Uterus (tissue), 4 donors: ENCODE data around the gene RANBP1. TPM values are rescaled to one million over a fixed set of nuclear protein-coding genes. Genes with fewer than 3 reads are reported as not detected.

Experiments
- DNase-seq, 2 donors: peaks; one replicate each; pipeline ENCODE4 v3.0.0-alpha.2; 2019 to 2020
- H3K27ac ChIP-seq, 2 donors: fragments of 200-600 bp; sonication (generic); 1 replicate in 1 of 2; 2 replicates in 1 of 2; pipeline ENCODE4 v1.5.1; 2016 to 2018
- H3K27me3 ChIP-seq, 2 donors: fragments of 200-600 bp; sonication (generic); one replicate each; pipeline ENCODE4 v1.5.1; 2018 to 2019; ENCODE audit warnings: control low read depth in 1 of 2
- H3K36me3 ChIP-seq, 2 donors: fragments of 200-600 bp; sonication (generic); one replicate each; pipeline ENCODE4 v1.5.1; 2019; ENCODE audit warnings: control low read depth in 1 of 2
- H3K4me1 ChIP-seq, 2 donors: fragments of 200-600 bp; sonication (generic); one replicate each; pipeline ENCODE4 v1.5.1; 2018 to 2019; ENCODE audit warnings: control low read depth in 1 of 2
- H3K4me3 ChIP-seq, 2 donors: fragments of 200-600 bp; sonication (generic); 1 replicate in 1 of 2; 2 replicates in 1 of 2; pipeline ENCODE4 v1.5.1; 2018 to 2019; ENCODE audit warnings: mild to moderate bottlenecking in 1 of 2
- H3K9me3 ChIP-seq, 2 donors: fragments of 200-600 bp; sonication (generic); one replicate each; pipeline ENCODE4 v1.5.1; 2019; ENCODE audit warnings: control low read depth in 1 of 2
- CTCF ChIP-seq, 4 experiments: fragments of 200-600 bp in 2 of 4; fragments of 450-650 bp in 2 of 4; sonication (generic) in 2 of 4; IDR thresholded peaks; one replicate each; pipeline ENCODE4 v1.5.1; 2016 to 2019; ENCODE audit warnings: antibody characterized with exemption in 4 of 4, mild to moderate bottlenecking in 2 of 4, moderate library complexity in 1 of 4
- POLR2A ChIP-seq, 2 donors: fragments of 450-650 bp; IDR thresholded peaks; one replicate each; pipeline ENCODE4 v1.6.1; 2016; ENCODE audit warnings: antibody characterized with exemption in 2 of 2, mild to moderate bottlenecking in 1 of 2, moderate library complexity in 1 of 2
- intact Hi-C: fragments of 100-400 bp; cut with DNase I; formaldehyde crosslinking; loops from one replicate; pipeline ENCODE4 v1.15.1; 2023; ENCODE audit warnings: low total_unique reads
- total RNA-seq, 4 donors: library from RNA; depleted of rRNA in 3 of 4; stranded (reverse); fragments of >200 nt in 3 of 4; gene quantifications; one replicate each; pipeline versions ENCODE4 v1.1.0 to v1.2.4, GENCODE V29; 2014 to 2023
- donor health status: DM: yes; HTN: yes; CAD: no.

RANBP1 gene
- total RNA-seq, 4 donors from 2014 or later, result 57.6 to 233 (median 135) TPM

GRCh38 chr22:20160041-20160440 is 44.1 kb downstream of the RANBP1 start:
- Histone ChIP-seq H3K27ac (no peak overlapping the region), H3K36me3 (no peaks in the 10 kb centered on the region), H3K27me3 (no peaks in the 10 kb centered on the region), H3K9me3 (no peaks in the 10 kb centered on the region), H3K4me3 (no peak overlapping the region), H3K4me1 (no peaks in the 10 kb centered on the region)
- TF ChIP-seq CTCF (IDR thresholded peaks at IDR 0.05) (no peak), POLR2A (IDR thresholded peaks at IDR 0.05) (no peak)
- intact Hi-C loops, result no loop called here
- DNase-seq, result no peak

DNA sequence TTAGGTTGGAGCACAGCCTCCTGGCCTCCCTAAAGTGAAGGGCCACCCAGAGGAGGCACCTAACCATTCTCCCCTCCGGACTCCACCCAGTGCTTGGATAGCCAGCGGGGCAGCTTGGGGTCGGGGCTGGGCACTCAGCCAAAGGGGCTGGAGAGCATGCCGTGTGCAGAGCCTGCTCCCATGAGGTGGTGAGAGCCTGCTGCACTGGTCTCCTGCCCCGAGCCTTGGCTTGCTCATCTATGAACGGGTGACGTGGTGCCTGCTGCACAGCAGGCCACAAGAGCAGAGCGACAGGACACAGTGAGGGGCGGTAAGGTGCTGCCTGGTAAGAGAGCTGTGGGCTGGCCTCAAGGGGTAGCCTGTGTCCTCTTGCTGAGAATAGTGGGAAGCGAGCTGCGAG is 49.0 kb downstream of the RANBP1 start:
- Histone ChIP-seq H3K9me3 (no peaks in the 10 kb centered on the region), H3K27ac (no peak overlapping the region), H3K4me1 (no peaks in the 10 kb centered on the region), H3K27me3 (no peaks in the 10 kb centered on the region), H3K4me3 (no peak overlapping the region), H3K36me3 (no peaks in the 10 kb centered on the region)
- DNase-seq, result no peak
- intact Hi-C loops, result no loop called here
- TF ChIP-seq POLR2A (IDR thresholded peaks at IDR 0.05) (no peak), CTCF (IDR thresholded peaks at IDR 0.05) (no peak)

- no peaks in the 10 kb centered on the region for H3K27me3 ChIP-seq
- no peaks in the 10 kb centered on the region for H3K36me3 ChIP-seq
- no peaks in the 10 kb centered on the region for H3K4me1 ChIP-seq
- H3K27ac ChIP-seq, result no peak overlapping the region
- no peak for TF ChIP-seq CTCF (IDR thresholded peaks at IDR 0.05)
- no peak for TF ChIP-seq POLR2A (IDR thresholded peaks at IDR 0.05)
- no peaks in the 10 kb centered on the region for H3K9me3 ChIP-seq
- H3K4me3 ChIP-seq, result no peak overlapping the region
- intact Hi-C loops, result no loop called here
- DNase-seq, result no peak
Observed at GRCh38 chr22:20165421-20165820, 49.5 kb downstream of the RANBP1 start.

DNA sequence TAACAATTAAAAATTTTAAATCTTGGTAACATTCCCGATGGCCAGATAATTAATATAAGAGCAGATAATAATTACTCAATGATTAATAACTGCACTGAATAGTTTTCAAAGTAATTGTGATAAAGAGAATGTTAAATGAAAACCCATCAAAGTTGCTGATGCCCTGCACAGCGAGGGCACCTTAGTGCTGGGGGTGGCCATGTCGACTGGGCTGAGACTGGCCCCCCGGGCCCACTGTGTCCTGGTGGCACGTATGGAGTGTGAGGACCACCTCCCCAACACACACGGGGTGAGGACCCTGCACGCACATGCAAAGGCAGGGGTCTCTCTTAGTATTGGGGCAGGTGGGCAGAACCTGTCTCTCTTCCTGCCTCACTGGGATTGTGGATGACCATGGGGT is 50.0 kb downstream of the RANBP1 start:
- Histone ChIP-seq H3K27me3 (no peaks in the 10 kb centered on the region), H3K9me3 (no peaks in the 10 kb centered on the region), H3K27ac (no peak overlapping the region), H3K36me3 (no peaks in the 10 kb centered on the region), H3K4me3 (no peak overlapping the region), H3K4me1 (no peaks in the 10 kb centered on the region)
- intact Hi-C loops, result no loop called here
- DNase-seq, result no peak
- TF ChIP-seq CTCF (IDR thresholded peaks at IDR 0.05), result no peak
- no peak for TF ChIP-seq POLR2A (IDR thresholded peaks at IDR 0.05)

DNA sequence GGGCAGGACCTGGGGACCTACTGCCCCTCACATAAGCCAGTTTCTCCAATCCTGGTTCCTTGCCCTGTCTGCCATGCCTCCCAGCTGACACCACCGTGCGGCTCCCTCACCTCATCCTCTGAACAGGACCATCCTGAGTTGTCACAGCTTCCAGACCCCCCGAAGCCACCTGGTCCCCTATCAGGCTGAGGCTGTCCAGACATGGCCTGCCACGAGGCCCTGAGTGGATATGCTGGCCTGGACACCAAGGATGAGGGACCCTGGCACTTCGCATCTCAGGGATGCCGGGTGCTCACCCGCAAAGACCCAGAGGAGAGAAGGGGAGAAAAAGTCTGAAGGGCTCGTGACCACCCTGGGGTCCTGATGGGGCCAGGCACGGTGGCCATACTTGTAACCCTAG is 50.8 kb downstream of the RANBP1 start:
- Histone ChIP-seq H3K4me1 (no peaks in the 10 kb centered on the region), H3K9me3 (no peaks in the 10 kb centered on the region), H3K27me3 (no peaks in the 10 kb centered on the region), H3K36me3 (no peaks in the 10 kb centered on the region), H3K27ac (no peak overlapping the region), H3K4me3 (no peak overlapping the region)
- no peak for DNase-seq
- intact Hi-C loops, result no loop called here
- TF ChIP-seq POLR2A (IDR thresholded peaks at IDR 0.05) (no peak), CTCF (IDR thresholded peaks at IDR 0.05) (no peak)
